Fibroblast of lung (primary cell): ENCODE measurements around the gene DHRS9. TPM values are rescaled to one million over a fixed set of nuclear protein-coding genes. Genes with fewer than 3 reads are reported as not detected.
A peak's percentile ranks its signal among the peaks of the same experiment; 100 is the strongest.

Source experiments
- DNase-seq, 2 donors: peaks; one replicate each; pipeline versions ENCODE4 v3.0.0 to v3.0.0-alpha.2; 2010; ENCODE audit warnings: low read depth in 2 of 2
- H2AFZ ChIP-seq: 2 replicates; pipeline ENCODE4 v1.5.1; 2012; ENCODE audit warnings: low read length, control low read depth, inconsistent platforms
- H3K27ac ChIP-seq: 2 replicates; pipeline ENCODE4 v1.5.1; 2011; ENCODE audit warnings: low read length, control low read depth; ENCODE audit not compliant: insufficient read depth
- H3K27me3 ChIP-seq: 2 replicates; pipeline ENCODE4 v1.5.1; 2011; ENCODE audit warnings: mild to moderate bottlenecking, low read length; ENCODE audit not compliant: control insufficient read depth, insufficient read depth
- H3K36me3 ChIP-seq: 2 replicates; pipeline ENCODE4 v1.5.1; 2011; ENCODE audit warnings: low read length; ENCODE audit not compliant: control insufficient read depth, insufficient read depth
- H3K4me1 ChIP-seq: 2 replicates; pipeline ENCODE4 v1.5.1; 2011; ENCODE audit warnings: low read length; ENCODE audit not compliant: control insufficient read depth, insufficient read depth; ENCODE audit errors: extremely low read depth
- H3K4me2 ChIP-seq: 2 replicates; pipeline ENCODE4 v1.5.1; 2011; ENCODE audit warnings: low read length, control low read depth; ENCODE audit not compliant: insufficient read depth; ENCODE audit errors: extremely low read depth
- H3K4me3 ChIP-seq, 4 experiments: fragments of 200-600 bp in 1 of 4; sonication (generic) in 1 of 4; replicated peaks in 1 of 4; 2 replicates each; pipeline ENCODE4 v1.5.1; 2011 to 2016; ENCODE audit warnings: low read length in 4 of 4, low read depth in 3 of 4, mild to moderate bottlenecking in 3 of 4, control low read depth in 2 of 4, inconsistent platforms in 1 of 4, mixed read lengths in 1 of 4; ENCODE audit not compliant: insufficient read depth in 1 of 4; ENCODE audit errors: control extremely low read depth in 1 of 4
- H3K79me2 ChIP-seq: 2 replicates; pipeline ENCODE4 v1.5.1; 2012; ENCODE audit warnings: mild to moderate bottlenecking, low read length, inconsistent platforms; ENCODE audit not compliant: control insufficient read depth, insufficient read depth
- H3K9ac ChIP-seq: 2 replicates; pipeline ENCODE4 v1.5.1; 2011; ENCODE audit warnings: mild to moderate bottlenecking, low read length, control low read depth; ENCODE audit not compliant: insufficient read depth
- H3K9me3 ChIP-seq: 2 replicates; pipeline ENCODE4 v1.5.1; 2012; ENCODE audit warnings: low read depth, low read length; ENCODE audit not compliant: control insufficient read depth, insufficient read depth
- H4K20me1 ChIP-seq: 2 replicates; pipeline ENCODE4 v1.5.1; 2011; ENCODE audit warnings: low read length; ENCODE audit not compliant: control insufficient read depth, insufficient read depth; ENCODE audit errors: extremely low read depth
- CTCF ChIP-seq, 2 donors: IDR thresholded peaks in 1 of 2; conservative IDR thresholded peaks in 1 of 2; 1 replicate in 1 of 2; 2 replicates in 1 of 2; pipeline ENCODE4 v1.5.1; 2011 to 2012; ENCODE audit warnings: low read length in 2 of 2, control low read depth in 1 of 2, inconsistent platforms in 1 of 2, low read depth in 1 of 2, mild to moderate bottlenecking in 1 of 2
- EZH2 ChIP-seq: IDR thresholded peaks from 2 replicates; pipeline ENCODE4 v1.5.1; 2012; ENCODE audit warnings: low read length, control low read depth, mild to moderate bottlenecking; ENCODE audit errors: missing control alignments
- polyA plus RNA-seq, 2 donors: library from polyadenylated mRNA; depleted of rRNA in 1 of 2; stranded (reverse) in 1 of 2; unstranded in 1 of 2; fragments of >200 nt; gene quantifications; 2 replicates each; pipeline ENCODE4 v1.2.1, GENCODE V29; 2011 to 2012; ENCODE audit warnings: missing spikeins in 1 of 2
- total RNA-seq: library from RNA; depleted of rRNA; stranded (reverse); fragments of >200 nt; gene quantifications from 2 replicates; pipeline ENCODE4 v1.2.1, GENCODE V29; 2014

Gene DHRS9
- total and polyA plus RNA-seq, 2 donors (not counting 1 experiment from before 2014, with no cell fraction given) = not detected

GRCh38 chr2:169086893-169087467 is 17.6 kb downstream of the DHRS9 start:
- no peaks in the 10 kb centered on the region for H3K9me3 ChIP-seq
- no peak overlapping the region for H3K4me3 ChIP-seq
- no peaks in the 10 kb centered on the region for H3K4me1 ChIP-seq
- H3K36me3 ChIP-seq = no peaks in the 10 kb centered on the region
- TF ChIP-seq CTCF (conservative IDR thresholded peaks at IDR 0.05 in 1 of 2, IDR thresholded peaks at IDR 0.05 in 1 of 2; ENCODE audit: low read depth in 1 of 2, low read length in 2 of 2) (no peak), EZH2 (no peak)
- H3K9ac ChIP-seq = no peak overlapping the region
- H4K20me1 ChIP-seq = no peaks in the 10 kb centered on the region
- H3K79me2 ChIP-seq = no peaks in the 10 kb centered on the region
- peak in 1 of 2 donors; percentile 35 for DNase-seq
- no peaks in the 10 kb centered on the region for H3K27me3 ChIP-seq
- H3K27ac ChIP-seq = no peak overlapping the region
- no peak overlapping the region for H3K4me2 ChIP-seq
- H2AFZ ChIP-seq = no peak overlapping the region

- Histone ChIP-seq H3K4me3 (no peak overlapping the region), H3K4me1 (no peaks in the 10 kb centered on the region), H3K4me2 (no peak overlapping the region), H3K27me3 (no peaks in the 10 kb centered on the region), H3K79me2 (no peaks in the 10 kb centered on the region), H3K27ac (no peak overlapping the region), H2AFZ (no peak overlapping the region), H3K9me3 (no peaks in the 10 kb centered on the region), H3K9ac (no peak overlapping the region), H4K20me1 (no peaks in the 10 kb centered on the region), H3K36me3 (no peaks in the 10 kb centered on the region)
- DNase-seq = no peak
- no peak for TF ChIP-seq CTCF (conservative IDR thresholded peaks at IDR 0.05 in 1 of 2, IDR thresholded peaks at IDR 0.05 in 1 of 2; ENCODE audit: low read depth in 1 of 2, low read length in 2 of 2)
- TF ChIP-seq EZH2 = no peak
Observed at GRCh38 chr2:169087757-169088379, 18.5 kb downstream of the DHRS9 start.

- Histone ChIP-seq H3K79me2 (no peaks in the 10 kb centered on the region), H4K20me1 (no peaks in the 10 kb centered on the region), H3K9me3 (no peaks in the 10 kb centered on the region), H3K9ac (no peak overlapping the region), H3K27me3 (no peaks in the 10 kb centered on the region), H3K36me3 (no peaks in the 10 kb centered on the region), H2AFZ (no peak overlapping the region), H3K4me2 (no peak overlapping the region), H3K4me3 (no peak overlapping the region), H3K27ac (no peak overlapping the region), H3K4me1 (no peaks in the 10 kb centered on the region)
- no peak for TF ChIP-seq CTCF (conservative IDR thresholded peaks at IDR 0.05 in 1 of 2, IDR thresholded peaks at IDR 0.05 in 1 of 2; ENCODE audit: low read depth in 1 of 2, low read length in 2 of 2)
- TF ChIP-seq EZH2 = no peak
- no peak for DNase-seq
Observed at GRCh38 chr2:169089182-169089581, 19.8 kb downstream of the DHRS9 start.
